GM19025 (cell line): ENCODE measurements around the gene ROR1.
"Not testable (repeated sequence)": the region's sequence is repeated elsewhere in the genome, so short reads cannot be mapped to it uniquely, and the experiment has no call there.

Source experiments
- ATAC-seq: cut with Tn5 transposase; IDR thresholded peaks from one replicate; pipeline ENCODE4 v1.9.1; 2021; ENCODE audit warnings: mild to moderate bottlenecking, low read depth, moderate library complexity; ENCODE audit not compliant: unreplicated experiment

ROR1 gene

DNA sequence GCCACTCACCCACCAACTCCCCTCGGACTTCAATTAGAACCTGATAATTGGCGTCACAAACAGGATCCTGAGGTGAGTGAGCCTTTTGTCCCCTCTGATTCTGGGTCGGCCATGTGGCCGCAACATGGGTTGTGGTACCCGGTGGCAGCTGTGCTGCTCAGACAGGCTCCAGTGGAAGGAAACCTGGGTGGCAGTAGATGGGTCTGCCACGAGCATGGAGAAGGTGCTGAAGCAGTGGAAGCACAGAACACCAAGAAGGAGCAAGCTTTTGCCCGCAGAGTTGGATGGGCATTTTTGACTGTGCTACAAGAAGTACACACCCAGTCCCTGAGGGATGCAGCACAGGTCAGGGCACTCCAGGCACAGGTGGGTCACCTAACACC lies 413.1 kb downstream of the ROR1 start:
- no peak for ATAC-seq

DNA sequence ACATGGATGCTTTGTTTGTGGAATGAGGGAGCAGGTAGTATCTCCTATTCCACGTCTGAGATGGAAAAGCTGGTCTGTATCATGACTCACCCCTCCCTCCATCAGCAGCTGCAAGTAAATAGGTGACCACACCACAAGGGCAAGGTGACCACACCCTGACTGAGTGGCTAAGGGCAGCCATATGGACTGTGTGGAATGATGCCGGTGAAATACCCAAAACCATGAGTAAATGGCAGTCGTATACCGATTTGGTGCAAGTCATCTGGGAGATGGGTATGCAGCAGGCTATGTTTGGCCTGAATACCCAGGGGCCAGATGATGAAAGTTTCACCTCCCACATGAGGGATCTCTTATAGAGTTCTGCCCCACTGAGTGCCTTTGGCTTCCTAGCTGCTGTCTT lies 413.8 kb downstream of the ROR1 start:
- ATAC-seq: no peak

GRCh38 chr1:64192290-64192689 lies 418.5 kb downstream of the ROR1 start:
- ATAC-seq: no peak

DNA sequence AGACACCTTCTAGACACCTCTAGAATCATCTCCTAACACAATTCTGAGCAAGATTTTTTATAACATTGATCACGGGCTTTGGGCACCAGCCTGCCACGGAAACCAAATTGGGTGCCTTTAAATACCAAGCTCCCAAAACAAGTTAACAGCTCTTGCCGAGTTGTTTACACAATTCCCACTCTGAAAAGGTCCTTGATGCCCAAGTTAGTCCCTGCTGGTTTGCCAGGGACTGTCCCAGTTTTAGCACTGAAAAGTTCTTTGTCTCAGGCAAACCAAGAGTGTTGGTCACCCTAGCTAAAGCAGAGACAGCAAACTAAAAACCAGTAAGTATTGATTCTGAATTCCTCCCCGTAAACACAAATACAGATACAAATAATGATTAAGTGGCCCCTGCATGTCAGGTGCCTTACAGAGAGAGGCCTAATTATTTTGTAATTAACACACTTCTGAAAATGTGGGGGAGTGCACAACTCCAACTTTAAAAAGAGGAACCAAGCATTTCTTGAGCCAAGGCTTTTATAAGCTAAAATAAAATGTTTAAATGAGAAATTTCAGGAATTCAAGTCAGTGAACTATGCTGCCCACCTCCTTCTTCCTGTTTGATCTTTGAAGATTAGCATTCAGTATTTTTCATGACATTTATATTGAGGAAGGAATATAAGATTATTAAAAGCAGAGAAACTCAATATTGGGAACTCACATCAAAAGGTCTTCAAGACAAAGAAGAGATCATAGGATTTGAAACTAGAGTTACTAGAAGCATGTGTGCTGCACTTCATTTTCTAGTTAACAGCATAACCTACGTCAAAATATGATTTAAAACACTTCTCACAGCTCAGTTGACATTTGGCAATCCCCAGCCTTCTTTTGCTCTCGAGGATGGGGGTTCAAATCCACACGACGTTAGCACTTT lies 420.6 kb downstream of the ROR1 start:
- no peak for ATAC-seq

- ATAC-seq: no peak
These were observed 421.2 kb downstream of the ROR1 start for GRCh38 chr1:64195081-64195395.

DNA sequence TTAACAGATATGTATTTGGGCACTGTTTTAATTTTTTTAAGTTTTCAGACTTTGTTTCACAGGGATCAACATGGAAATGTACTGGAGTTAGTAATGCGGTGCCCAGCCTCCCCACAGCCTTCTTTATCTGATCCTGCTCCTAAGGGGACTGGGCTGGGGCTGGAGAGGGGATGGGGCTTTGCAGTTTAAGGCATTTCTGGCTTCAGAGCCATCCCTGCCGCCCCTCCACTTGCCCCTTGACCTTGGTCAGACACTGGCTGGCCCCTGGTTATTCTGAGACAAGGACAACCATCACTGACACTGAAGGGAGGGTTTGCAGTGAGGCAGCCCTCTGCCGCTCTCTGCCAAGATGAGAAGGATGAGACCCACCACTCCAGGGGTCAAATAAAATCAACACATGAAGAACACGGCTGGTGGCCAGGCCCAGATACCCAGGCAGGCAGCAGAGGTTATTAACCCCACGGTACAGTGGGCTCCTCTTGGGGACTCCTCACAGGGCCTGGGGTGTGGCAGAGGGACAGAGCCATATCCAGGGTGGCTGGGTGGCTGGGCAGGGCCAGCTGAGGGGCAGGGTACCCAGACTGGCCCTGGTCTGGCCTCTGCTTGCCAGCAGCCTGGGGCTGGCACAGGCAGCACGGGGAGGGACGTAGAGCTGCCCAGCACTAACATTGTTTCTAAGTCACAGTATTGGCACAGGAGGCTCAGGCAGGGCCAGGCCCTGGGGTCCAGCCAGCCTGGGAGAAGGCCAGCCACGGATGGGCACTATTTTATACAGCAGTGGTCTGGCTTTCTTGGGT lies 422.5 kb downstream of the ROR1 start:
- ATAC-seq: no peak

DNA sequence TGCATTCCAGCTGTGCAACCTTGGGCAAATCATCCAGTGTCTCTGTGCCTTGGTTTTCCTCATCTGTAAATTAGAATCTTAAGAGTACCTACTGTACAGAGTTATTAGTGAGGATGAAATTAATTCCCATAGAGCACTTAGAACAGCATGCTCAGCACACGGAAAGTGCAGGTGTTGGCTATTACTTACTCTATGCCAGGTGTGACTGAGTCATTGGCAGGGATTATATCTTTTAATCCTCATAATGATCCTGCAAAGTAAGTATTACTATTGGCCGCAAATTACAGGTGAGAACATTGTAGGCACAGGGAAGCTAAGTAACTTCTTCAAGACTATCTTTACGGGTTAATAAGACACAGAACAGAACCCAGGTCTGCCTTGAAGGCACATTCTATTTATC lies 423.3 kb downstream of the ROR1 start:
- no peak for ATAC-seq

DNA sequence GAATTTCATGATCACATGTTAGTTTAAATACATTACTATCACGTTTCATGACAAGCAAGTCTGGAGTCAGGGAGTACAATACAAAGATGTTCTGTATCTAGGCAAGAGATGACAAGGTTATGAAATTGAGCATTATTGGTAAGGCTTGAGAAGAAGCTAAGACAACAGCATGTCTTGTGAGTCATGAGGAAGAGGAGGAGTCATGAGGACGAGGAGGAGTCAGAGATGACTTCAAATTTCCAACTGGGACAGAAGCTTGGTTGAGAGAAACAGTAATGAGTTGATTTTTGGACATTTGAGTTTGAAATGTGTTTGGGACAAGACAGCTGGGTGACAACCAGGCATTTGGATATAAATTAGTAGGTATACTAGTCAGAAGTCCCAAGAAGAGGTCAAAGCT lies 425.3 kb downstream of the ROR1 start:
- ATAC-seq: no peak

DNA sequence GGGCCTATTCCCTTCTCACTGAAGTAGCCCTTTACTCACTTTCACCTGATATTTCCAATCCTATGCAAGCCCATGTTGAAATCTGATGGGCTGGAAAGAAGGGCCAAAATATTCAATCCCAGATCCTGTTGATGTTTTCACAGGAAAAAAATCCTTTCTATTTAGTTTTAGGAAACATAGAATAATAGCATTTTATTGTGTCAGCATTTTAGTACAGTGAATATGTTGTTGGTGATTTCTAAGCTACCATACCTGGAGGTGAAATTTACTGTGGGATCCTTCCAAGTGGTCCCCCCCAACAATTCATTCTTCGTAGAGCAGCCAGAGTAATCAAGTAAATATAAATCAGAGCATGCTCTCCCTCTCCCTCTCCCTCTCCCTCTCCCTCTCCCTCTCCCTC lies 426.2 kb downstream of the ROR1 start:
- no peak for ATAC-seq

- ATAC-seq: no peak
These were observed 429.6 kb downstream of the ROR1 start, which contains the start of gene UBE2U for GRCh38 chr1:64203420-64203819. Gene UBE2U, plus strand, starts transcription at chr1:64203623. Its CDS starts 428 bp downstream, at chr1:64204051.

- no peak for ATAC-seq
These were observed 435.4 kb downstream of the ROR1 start for GRCh38 chr1:64209221-64209620.

- ATAC-seq: no peak
These were observed 438.2 kb downstream of the ROR1 start for GRCh38 chr1:64212031-64212430.

GRCh38 chr1:64215576-64215975 lies 441.8 kb downstream of the ROR1 start:
- ATAC-seq: no peak

- ATAC-seq: no peak
These were observed 446.4 kb downstream of the ROR1 start for GRCh38 chr1:64220241-64220640.

- ATAC-seq: no peak
These were observed 449.7 kb downstream of the ROR1 start for GRCh38 chr1:64223329-64224151.

DNA sequence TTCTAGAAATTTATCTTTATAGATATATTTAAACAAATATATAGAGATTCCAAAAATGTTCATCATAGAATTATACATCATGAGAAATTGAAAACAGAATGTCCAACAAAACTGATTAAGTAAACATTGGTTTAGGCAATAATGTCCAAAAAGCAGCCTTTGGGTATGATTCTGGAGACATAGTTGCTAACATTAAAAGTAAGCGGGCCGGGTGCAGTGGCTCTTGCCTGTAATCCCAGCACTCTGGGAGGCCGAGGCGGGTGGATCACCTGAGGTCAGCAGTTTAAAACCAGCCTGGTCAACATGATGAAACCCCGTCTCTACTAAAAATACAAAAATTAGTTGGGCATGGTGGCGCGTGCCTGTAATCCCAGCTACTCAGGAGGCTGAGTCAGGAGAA lies 450.4 kb downstream of the ROR1 start:
- ATAC-seq: not testable (repeated sequence)

- no peak for ATAC-seq
These were observed 454.5 kb downstream of the ROR1 start for GRCh38 chr1:64228167-64228957.

GRCh38 chr1:64229307-64229706 lies 455.5 kb downstream of the ROR1 start:
- no peak for ATAC-seq
